Osteoblast (primary cell): ENCODE measurements around the gene TNFRSF1B. TPM values are rescaled to one million over a fixed set of nuclear protein-coding genes. Genes with fewer than 3 reads are reported as not detected.

ENCODE experiments used
- DNase-seq: peaks from one replicate; pipeline ENCODE4 v3.0.0; 2011; ENCODE audit warnings: low spot score, mixed read lengths; ENCODE audit not compliant: insufficient read length; ENCODE audit errors: missing footprints
- H2AFZ ChIP-seq: 2 replicates; pipeline ENCODE4 v1.6.0; 2011; ENCODE audit warnings: mild to moderate bottlenecking, low read length
- H3K27ac ChIP-seq: 2 replicates; pipeline ENCODE4 v1.5.1; 2011; ENCODE audit warnings: mild to moderate bottlenecking, low read depth, low read length, moderate library complexity
- H3K27me3 ChIP-seq: 2 replicates; pipeline ENCODE4 v1.6.0; 2012; ENCODE audit warnings: mild to moderate bottlenecking, control low read depth, inconsistent platforms, low read length, moderate library complexity; ENCODE audit not compliant: insufficient read depth
- H3K36me3 ChIP-seq: 2 replicates; pipeline ENCODE4 v1.5.1; 2011; ENCODE audit warnings: mild to moderate bottlenecking, low read length, control low read depth, moderate library complexity; ENCODE audit not compliant: insufficient read depth
- H3K4me1 ChIP-seq: 2 replicates; pipeline ENCODE4 v1.5.1; 2011; ENCODE audit warnings: mild to moderate bottlenecking, low read length, control low read depth, moderate library complexity; ENCODE audit not compliant: insufficient read depth
- H3K4me2 ChIP-seq: 2 replicates; pipeline ENCODE4 v1.6.0; 2011; ENCODE audit warnings: mild to moderate bottlenecking, low read length; ENCODE audit not compliant: insufficient read depth
- H3K4me3 ChIP-seq: fragments of 200-600 bp; sonication (generic); 3 replicates; pipeline ENCODE4 v1.5.1; 2012; ENCODE audit warnings: mild to moderate bottlenecking, low read length, inconsistent platforms; ENCODE audit not compliant: insufficient read depth
- H3K79me2 ChIP-seq: 2 replicates; pipeline ENCODE4 v1.6.0; 2012; ENCODE audit warnings: mild to moderate bottlenecking, low read length, control low read depth, inconsistent platforms; ENCODE audit not compliant: insufficient read depth
- H3K9me3 ChIP-seq: 2 replicates; pipeline ENCODE4 v1.5.1; 2011; ENCODE audit warnings: low read depth, low read length, control low read depth
- H4K20me1 ChIP-seq: 2 replicates; pipeline ENCODE4 v1.6.0; 2012; ENCODE audit warnings: mild to moderate bottlenecking, low read length, control low read depth; ENCODE audit not compliant: insufficient read depth
- CTCF ChIP-seq: IDR thresholded peaks from 2 replicates; pipeline ENCODE4 v1.5.1; 2011; ENCODE audit warnings: mild to moderate bottlenecking, low read depth, low read length, moderate library complexity; ENCODE audit errors: extremely low read depth
- total RNA-seq: library from RNA; depleted of rRNA; stranded (reverse); fragments of >200 nt; gene quantifications from 2 replicates; pipeline ENCODE4 v1.2.3, GENCODE V29; 2012

TNFRSF1B gene
- total RNA-seq, 1 donor, result 12.7 TPM

- no peak overlapping the region for H3K4me3 ChIP-seq
- no peak overlapping the region for H2AFZ ChIP-seq
- H4K20me1 ChIP-seq, result no peaks in the 10 kb centered on the region
- no peak for TF ChIP-seq CTCF
- no peaks in the 10 kb centered on the region for H3K36me3 ChIP-seq
- no peaks in the 10 kb centered on the region for H3K27me3 ChIP-seq
- H3K4me1 ChIP-seq, result peaks cover 1% of the 10 kb centered on the region
- no peak overlapping the region for H3K4me2 ChIP-seq
- no peaks in the 10 kb centered on the region for H3K9me3 ChIP-seq
- no peak overlapping the region for H3K27ac ChIP-seq
- H3K79me2 ChIP-seq, result no peaks in the 10 kb centered on the region
- DNase-seq, result peak; percentile 11
Observed at GRCh38 chr1:12127206-12127810, 39.5 kb upstream of the TNFRSF1B start.

- no peaks in the 10 kb centered on the region for H3K36me3 ChIP-seq
- no peak for TF ChIP-seq CTCF
- H3K27me3 ChIP-seq, result no peaks in the 10 kb centered on the region
- H4K20me1 ChIP-seq, result no peaks in the 10 kb centered on the region
- no peak overlapping the region for H3K27ac ChIP-seq
- H3K4me2 ChIP-seq, result no peak overlapping the region
- DNase-seq, result no peak
- H3K9me3 ChIP-seq, result no peaks in the 10 kb centered on the region
- no peak overlapping the region for H3K4me3 ChIP-seq
- H3K4me1 ChIP-seq, result peaks cover 5% of the 10 kb centered on the region
- H3K79me2 ChIP-seq, result no peaks in the 10 kb centered on the region
- H2AFZ ChIP-seq, result no peak overlapping the region
Observed at GRCh38 chr1:12128120-12128519, 38.7 kb upstream of the TNFRSF1B start.

GRCh38 chr1:12129624-12130023 lies 37.2 kb upstream of the TNFRSF1B start:
- Histone ChIP-seq H3K36me3 (no peaks in the 10 kb centered on the region), H3K4me1 (peaks cover 5% of the 10 kb centered on the region), H3K27ac (no peak overlapping the region), H3K4me2 (peak overlapping the region; percentile 34), H3K79me2 (no peaks in the 10 kb centered on the region), H3K27me3 (no peaks in the 10 kb centered on the region), H4K20me1 (no peaks in the 10 kb centered on the region), H3K9me3 (no peaks in the 10 kb centered on the region), H2AFZ (peak overlapping the region; percentile 39), H3K4me3 (no peak overlapping the region)
- TF ChIP-seq CTCF, result no peak
- DNase-seq, result no peak

- H3K4me1 ChIP-seq, result peaks cover 5% of the 10 kb centered on the region
- no peak for DNase-seq
- H3K79me2 ChIP-seq, result no peaks in the 10 kb centered on the region
- H3K9me3 ChIP-seq, result no peaks in the 10 kb centered on the region
- no peak overlapping the region for H3K4me3 ChIP-seq
- no peak overlapping the region for H3K27ac ChIP-seq
- no peak overlapping the region for H3K4me2 ChIP-seq
- H4K20me1 ChIP-seq, result no peaks in the 10 kb centered on the region
- TF ChIP-seq CTCF, result no peak
- peak overlapping the region; percentile 35 for H2AFZ ChIP-seq
- no peaks in the 10 kb centered on the region for H3K36me3 ChIP-seq
- no peaks in the 10 kb centered on the region for H3K27me3 ChIP-seq
Observed at GRCh38 chr1:12130466-12131130, 36.2 kb upstream of the TNFRSF1B start.
